Endothelial cell of umbilical vein (primary cell): Measurements from ENCODE around the gene COX7B2. TPM values are rescaled to one million over a fixed set of nuclear protein-coding genes. Genes with fewer than 3 reads are reported as not detected.

ENCODE experiments used
- Bru-seq: library from RNA; stranded (reverse); fragments of 400-500 nt; gene quantifications from one replicate; lab custom pipeline; 2021; lab: Mats Ljungman, UMichigan
- BruChase-seq, 2 experiments: library from RNA; stranded (reverse); fragments of 400-500 nt; gene quantifications; one replicate each; lab custom pipeline; 2021; lab: Mats Ljungman, UMichigan
- BruUV-seq: library from RNA; stranded (reverse); fragments of 400-500 nt; replicated peaks from 2 replicates; lab custom pipeline; 2021; lab: Mats Ljungman, UMichigan
- CTCF ChIA-PET: fragments of 300-600, 350-600 bp; sonication (Branson Sonifier 250); formaldehyde crosslinking; loops from one replicate; lab custom pipeline; 2021; ENCODE audit warnings: antibody characterized with exemption, inconsistent platforms; lab: Charles Lee
- POLR2A ChIA-PET: fragments of 300-600, 350-600 bp; sonication (Branson Sonifier 250); formaldehyde crosslinking; loops from one replicate; lab custom pipeline; 2021; ENCODE audit warnings: antibody characterized with exemption, inconsistent platforms; lab: Charles Lee
- DNase-seq: peaks from one replicate; pipeline ENCODE4 v3.0.0-alpha.2; 2011; ENCODE audit warnings: low read depth, low spot score
- FAIRE-seq: peaks from 2 replicates; lab custom pipeline; 2011; peaks lifted over from hg19 to GRCh38; lab: Jason Lieb, UNC
- H2AFZ ChIP-seq: 2 replicates; pipeline ENCODE4 v1.6.0; 2012; ENCODE audit warnings: low read depth, low read length, control low read depth, inconsistent platforms
- H3K27ac ChIP-seq: 2 replicates; pipeline ENCODE4 v1.5.1; 2011; ENCODE audit warnings: low read depth, mild to moderate bottlenecking, control low read depth, low read length, moderate library complexity; ENCODE audit not compliant: insufficient read depth
- H3K27me3 ChIP-seq, 2 experiments: 2 replicates each; pipeline versions ENCODE4 v1.6.0 to v1.6.1; 2011; ENCODE audit warnings: low read length in 2 of 2, mixed read lengths in 1 of 2; ENCODE audit not compliant: control insufficient read depth in 2 of 2, insufficient read depth in 2 of 2
- H3K36me3 ChIP-seq, 2 experiments: 2 replicates in 1 of 2; 3 replicates in 1 of 2; pipeline ENCODE4 v1.5.1; 2011; ENCODE audit warnings: low read length in 2 of 2, mild to moderate bottlenecking in 1 of 2, moderate library complexity in 1 of 2; ENCODE audit not compliant: control insufficient read depth in 2 of 2, insufficient read depth in 2 of 2; ENCODE audit errors: extremely low read depth in 1 of 2
- H3K4me1 ChIP-seq: 3 replicates; pipeline ENCODE4 v1.5.1; 2011; ENCODE audit warnings: mild to moderate bottlenecking, low read length; ENCODE audit not compliant: control insufficient read depth, insufficient read depth; ENCODE audit errors: extremely low read depth
- H3K4me2 ChIP-seq: 2 replicates; pipeline ENCODE4 v1.6.1; 2011; ENCODE audit warnings: low read length, control low read depth, mixed read lengths; ENCODE audit not compliant: insufficient read depth
- H3K4me3 ChIP-seq, 3 experiments: fragments of 200-600 bp in 1 of 3; sonication (generic), shearing (Covaris generic) in 1 of 3; replicated peaks in 1 of 3; 2 replicates each; pipeline ENCODE4 v1.5.1; 2011 to 2016; ENCODE audit warnings: control low read depth in 3 of 3, low read length in 3 of 3, mild to moderate bottlenecking in 2 of 3, inconsistent platforms in 1 of 3, low read depth in 1 of 3, moderate library complexity in 1 of 3; ENCODE audit not compliant: insufficient read depth in 1 of 3
- H3K79me2 ChIP-seq: 2 replicates; pipeline ENCODE4 v1.6.0; 2012; ENCODE audit warnings: low read length, inconsistent platforms; ENCODE audit not compliant: control insufficient read depth, insufficient read depth
- H3K9ac ChIP-seq: replicated peaks from 2 replicates; pipeline ENCODE3; 2011; ENCODE audit warnings: low read length, control low read depth; ENCODE audit not compliant: insufficient read depth; ENCODE audit errors: extremely low read depth
- H3K9me1 ChIP-seq: replicated peaks from 3 replicates; pipeline ENCODE4 v1.6.0; 2011; ENCODE audit warnings: mild to moderate bottlenecking, low read length; ENCODE audit not compliant: control insufficient read depth, insufficient read depth; ENCODE audit errors: extremely low read depth
- H3K9me3 ChIP-seq: replicated peaks from 2 replicates; pipeline ENCODE4 v1.5.1; 2012; ENCODE audit warnings: low read length, inconsistent platforms; ENCODE audit not compliant: control insufficient read depth, insufficient read depth
- H4K20me1 ChIP-seq: replicated peaks from 2 replicates; pipeline ENCODE3; 2011; ENCODE audit warnings: mild to moderate bottlenecking, low read length; ENCODE audit not compliant: control insufficient read depth, insufficient read depth; ENCODE audit errors: extremely low read depth
- CTCF ChIP-seq, 2 donors: IDR thresholded peaks; 1 replicate in 1 of 2; 2 replicates in 1 of 2; pipeline ENCODE4 v1.5.1; 2011; ENCODE audit warnings: low read length in 2 of 2, mild to moderate bottlenecking in 2 of 2, moderate library complexity in 2 of 2, control low read depth in 1 of 2, inconsistent platforms in 1 of 2, low read depth in 1 of 2; ENCODE audit not compliant: insufficient read depth in 1 of 2; ENCODE audit errors: extremely low read depth in 1 of 2
- EZH2 ChIP-seq: IDR thresholded peaks from 2 replicates; pipeline ENCODE4 v1.6.1; 2012; ENCODE audit warnings: borderline replicate concordance, low read depth, mild to moderate bottlenecking, moderate library complexity, low read length, inconsistent platforms; ENCODE audit not compliant: severe bottlenecking
- FOS ChIP-seq: IDR thresholded peaks from 2 replicates; pipeline ENCODE4 v1.6.1; 2011; ENCODE audit warnings: mild to moderate bottlenecking, low read length, moderate library complexity, borderline replicate concordance; ENCODE audit not compliant: insufficient read depth
- JUN ChIP-seq: IDR thresholded peaks from 2 replicates; pipeline ENCODE4 v1.6.1; 2011; ENCODE audit warnings: borderline replicate concordance, low read depth; ENCODE audit not compliant: insufficient read length, insufficient read depth
- MAX ChIP-seq: IDR thresholded peaks from 2 replicates; pipeline ENCODE4 v1.6.1; 2011; ENCODE audit not compliant: insufficient read depth, insufficient read length
- POLR2A ChIP-seq: IDR thresholded peaks from 2 replicates; pipeline ENCODE4 v1.6.1; 2012; ENCODE audit warnings: low read depth, mild to moderate bottlenecking, control low read depth, low read length
- dilution Hi-C: fragments of 300-500 bp; cut with MboI; formaldehyde crosslinking; loops from one replicate; pipeline ENCODE4 v1.15.0; 2019; ENCODE audit warnings: low sequenced_read_pairs; ENCODE audit not compliant: extremely low pct_ligation_motif_present
- intact Hi-C: fragments of 100-400 bp; cut with micrococcal nuclease; formaldehyde crosslinking; loops from one replicate; pipeline ENCODE4 v1.10.0; 2022
- long read RNA-seq: library from polyadenylated mRNA; stranded (forward); transcript quantifications from one replicate; pipeline ENCODE4 v2.0.0, GENCODE V29; 2021
- polyA minus RNA-seq, 3 experiments: library from RNA; depleted of rRNA, polyadenylated mRNA; stranded (reverse); fragments of >200 nt; gene quantifications; 1 replicate in 1 of 3; 2 replicates in 2 of 3; pipeline ENCODE4 v1.2.3, GENCODE V29; 2011
- polyA plus RNA-seq, 4 experiments: library from polyadenylated mRNA; depleted of rRNA in 3 of 4; stranded (reverse) in 3 of 4; unstranded in 1 of 4; fragments of >200 nt; gene quantifications; 2 replicates each; pipeline versions ENCODE4 v1.2.1 to v1.2.3, GENCODE V29; 2011 to 2012; ENCODE audit warnings: missing spikeins in 1 of 4
- total RNA-seq: library from RNA; stranded (reverse); gene quantifications from 2 replicates; pipeline ENCODE4 v1.2.3, GENCODE V29; 2021

COX7B2 gene
- total RNA-seq, result not detected in 2 replicates
- polyA plus RNA-seq, result not detected in 2 replicates
- polyA plus RNA-seq (2011; cell fraction: cytosol; rRNA removed), result not detected in 2 replicates
- not detected in 2 replicates for polyA plus RNA-seq (2011; cell fraction: nucleus; rRNA removed)
- not detected in 2 replicates for polyA plus RNA-seq (2012)
- not detected in 2 replicates for polyA minus RNA-seq
- not detected for polyA minus RNA-seq (2011; cell fraction: cytosol; rRNA and poly(A)+ RNA removed)
- not detected in 2 replicates for polyA minus RNA-seq (2011; cell fraction: nucleus; rRNA and poly(A)+ RNA removed)
- Bru-seq, nascent RNA, result not detected
- not detected for BruChase-seq, experiment 1, labeled RNA remaining after a 6-hour chase
- BruChase-seq, experiment 2, labeled RNA remaining after a 2-hour chase, result percentile 3 among the genes with signal in this experiment
- long read RNA-seq, result 0 reads

DNA sequence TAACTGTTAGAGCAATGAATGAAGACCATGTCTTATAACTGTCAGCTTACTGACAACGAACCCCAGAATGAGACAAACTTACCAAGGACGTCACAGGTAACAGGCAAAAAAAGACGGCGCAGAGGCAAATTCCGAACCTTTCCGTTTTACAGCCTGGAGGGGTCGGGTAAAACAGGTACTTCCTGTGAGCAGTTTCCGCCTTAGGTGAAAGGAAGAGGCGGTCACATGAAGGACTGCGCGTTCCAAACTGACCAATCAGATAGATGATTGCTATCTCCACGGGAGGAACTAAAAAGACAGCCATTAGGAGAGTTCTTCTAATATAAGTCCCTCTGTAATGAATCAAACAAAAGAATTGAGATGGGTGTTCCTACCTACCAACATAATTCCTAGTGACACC lies at the start of gene COX7B2:
Gene COX7B2, minus strand, starts transcription at position 168 of the 400 bp plus-strand sequence. CDS start 174,053 bp downstream, outside the sequence.
- Histone ChIP-seq H4K20me1 (no peaks in the 10 kb centered on the region), H3K27ac (no peak within 1 kb of the TSS), H3K9ac (no peak within 1 kb of the TSS), H2AFZ (no peak within 1 kb of the TSS), H3K4me3 (no peak within 1 kb of the TSS), H3K4me2 (no peak within 1 kb of the TSS), H3K9me3 (no peaks in the 10 kb centered on the region), H3K36me3 (no peaks in the 10 kb centered on the region), H3K27me3 (no peaks in the 10 kb centered on the region), H3K4me1 (no peaks in the 10 kb centered on the region), H3K79me2 (no peaks in the 10 kb centered on the region), H3K9me1 (no peaks in the 10 kb centered on the region)
- DNase-seq, result no peak
- intact Hi-C loops (no loop called here), dilution Hi-C loops (no loop called here)
- POLR2A ChIA-PET, result no interaction called here
- CTCF ChIA-PET, result no interaction called here
- no TSS peak for BruUV-seq
- no peak for FAIRE-seq
- no peak for TF ChIP-seq FOS
- no peak for TF ChIP-seq CTCF (IDR thresholded peaks at IDR 0.05; ENCODE audit: extremely low read depth in 1 of 2, insufficient read depth in 1 of 2, low read depth in 1 of 2, low read length in 2 of 2)
- TF ChIP-seq POLR2A, result no peak
- TF ChIP-seq MAX, result no peak
- TF ChIP-seq EZH2, result no peak
- no peak for TF ChIP-seq JUN
